Measurements from ENCODE around the gene RALGPS1.

DNA sequence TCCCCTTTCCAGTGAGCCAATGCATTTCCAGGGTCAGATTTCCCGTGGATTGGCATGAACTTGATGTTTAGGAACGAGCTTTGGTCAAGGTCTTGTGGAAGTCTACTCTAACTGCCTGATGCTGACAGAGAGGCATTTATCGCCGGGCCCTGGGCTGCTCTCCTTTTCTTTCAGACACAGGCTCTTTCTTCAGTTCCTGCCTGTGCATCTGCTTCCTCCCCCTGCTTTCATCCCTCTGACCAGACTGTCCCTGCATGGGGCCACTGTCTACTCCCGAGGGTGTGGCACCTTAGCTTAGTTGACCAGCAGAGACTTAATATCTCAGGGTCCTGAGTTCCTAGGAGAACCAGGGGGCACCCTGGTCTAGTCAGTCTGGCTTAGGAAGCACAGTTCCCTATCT lies 41.2 kb downstream of the RALGPS1 start:
- TF ChIP-seq CTCF (IDR thresholded peaks at IDR 0.05) = no peak
- TF ChIP-seq POLR2A (IDR thresholded peaks at IDR 0.05) = no peak

Data from lower leg skin (tissue), 3 donors.